Activated naive CD4-positive, alpha-beta T cell treated with anti-CD3 and anti-CD28 coated beads, Interleukin-2, amount 50 U/mL, for 72 hours (primary cell): ENCODE measurements around the gene GPR132. TPM values are rescaled to one million over a fixed set of nuclear protein-coding genes. Genes with fewer than 3 reads are reported as not detected.
"Not testable (repeated sequence)": the region's sequence is repeated elsewhere in the genome, so short reads cannot be mapped to it uniquely, and the experiment has no call there.

Experiments
- ATAC-seq, 2 donors: fragments of 150-1000 bp; cut with Tn5 transposase; 2 replicates each; pipeline ENCODE4 v1.10.0; 2021; ENCODE audit warnings: mild to moderate bottlenecking in 2 of 2, moderate library complexity in 2 of 2
- DNase-seq, 2 donors: peaks; one replicate each; pipeline ENCODE4 v3.0.0; 2021 to 2022; ENCODE audit warnings: low spot score in 2 of 2
- H3K27ac Mint-ChIP-seq, 2 donors: one replicate each; pipeline ENCODE4 v1.8.0; 2022; ENCODE audit warnings: mild to moderate bottlenecking in 2 of 2, mixed read lengths in 2 of 2
- H3K36me3 Mint-ChIP-seq, 2 donors: one replicate each; pipeline ENCODE4 v1.8.0; 2022; ENCODE audit warnings: mixed read lengths in 2 of 2
- H3K9me3 Mint-ChIP-seq, 2 donors: one replicate each; pipeline ENCODE4 v1.8.0; 2022; ENCODE audit warnings: mixed read lengths in 2 of 2
- total RNA-seq, 2 donors: library from RNA; stranded (reverse); gene quantifications; one replicate each; pipeline ENCODE4 v1.2.3, GENCODE V29; 2022

GPR132 gene
- total RNA-seq, 2 donors from 2014 or later: 24.9 to 32.6 TPM

DNA sequence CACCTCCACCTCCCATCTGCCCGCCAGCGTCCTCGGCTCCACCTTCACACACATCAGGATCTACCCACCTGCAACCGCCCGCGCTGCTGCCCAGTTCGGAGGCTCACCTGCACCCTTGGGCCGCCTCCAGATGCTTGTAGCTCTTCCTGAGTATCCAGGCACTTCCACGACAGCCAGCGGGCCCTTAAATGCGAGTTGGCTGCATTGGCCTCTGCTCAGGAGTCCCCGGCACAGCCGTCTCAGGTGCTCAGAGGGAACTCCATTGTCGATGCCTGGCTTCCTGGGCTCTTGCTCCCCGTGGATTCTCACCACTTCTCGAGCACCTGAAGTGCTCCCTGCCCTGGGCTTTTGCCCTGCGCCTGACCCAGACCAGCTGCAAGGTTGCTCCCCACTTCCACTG lies 22.4 kb downstream of the GPR132 start:
- ATAC-seq (no peak), DNase-seq (no peak)
- Mint-ChIP-seq H3K9me3 (no peaks in the 10 kb centered on the region), H3K27ac (peak overlapping the region in 1 of 2 donors; percentile 53), H3K36me3 (no peaks in the 10 kb centered on the region)

DNA sequence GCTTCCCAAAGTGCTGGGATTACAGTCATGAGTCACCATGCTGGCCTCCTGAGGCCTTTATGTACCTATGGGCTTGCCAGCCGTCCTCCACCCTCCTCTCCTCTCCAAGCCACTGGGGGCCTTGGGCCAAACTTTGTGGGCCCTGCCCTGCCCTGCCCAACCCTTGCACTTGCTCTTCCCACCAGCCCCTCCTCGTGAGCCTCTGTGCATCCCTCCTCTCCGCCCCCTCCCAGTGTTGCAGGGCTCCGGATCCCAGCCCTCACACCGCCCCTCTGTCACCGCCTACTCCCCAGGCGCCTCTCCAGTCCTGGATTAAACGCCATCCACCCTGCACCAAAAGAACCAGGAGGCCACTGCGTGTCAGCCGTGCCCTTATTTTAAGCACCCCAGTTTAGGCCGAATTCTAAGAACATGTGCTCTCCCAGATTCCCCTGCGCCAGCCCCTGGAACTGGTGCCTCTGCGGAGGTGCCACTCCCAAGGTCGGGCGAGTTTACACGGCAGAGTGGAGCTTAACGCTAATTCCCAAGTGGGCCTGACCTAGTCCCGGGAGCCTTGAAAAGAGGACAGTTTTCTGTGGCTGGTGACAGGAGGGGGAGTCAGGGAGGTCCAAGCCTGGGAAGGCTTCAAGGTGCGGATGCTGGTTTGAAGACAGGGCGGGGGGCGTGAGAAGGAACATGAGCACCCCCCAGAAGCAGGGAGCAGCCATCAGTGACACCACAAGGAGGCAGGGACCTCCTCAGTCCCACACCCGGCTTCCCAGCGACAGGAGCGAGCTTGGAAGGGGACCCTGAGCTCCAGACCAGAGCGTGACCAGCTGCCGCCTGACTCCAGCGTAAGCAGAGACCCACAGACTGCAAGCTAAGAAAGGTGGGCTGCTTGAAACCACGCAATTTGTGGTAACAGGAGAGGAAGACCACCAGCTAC lies 23.1 kb downstream of the GPR132 start:
- H3K36me3 Mint-ChIP-seq: no peaks in the 10 kb centered on the region
- peak overlapping the region in 1 of 2 donors; percentile 47 for H3K27ac Mint-ChIP-seq
- no peaks in the 10 kb centered on the region for H3K9me3 Mint-ChIP-seq
- DNase-seq: no peak
- ATAC-seq: no peak

DNA sequence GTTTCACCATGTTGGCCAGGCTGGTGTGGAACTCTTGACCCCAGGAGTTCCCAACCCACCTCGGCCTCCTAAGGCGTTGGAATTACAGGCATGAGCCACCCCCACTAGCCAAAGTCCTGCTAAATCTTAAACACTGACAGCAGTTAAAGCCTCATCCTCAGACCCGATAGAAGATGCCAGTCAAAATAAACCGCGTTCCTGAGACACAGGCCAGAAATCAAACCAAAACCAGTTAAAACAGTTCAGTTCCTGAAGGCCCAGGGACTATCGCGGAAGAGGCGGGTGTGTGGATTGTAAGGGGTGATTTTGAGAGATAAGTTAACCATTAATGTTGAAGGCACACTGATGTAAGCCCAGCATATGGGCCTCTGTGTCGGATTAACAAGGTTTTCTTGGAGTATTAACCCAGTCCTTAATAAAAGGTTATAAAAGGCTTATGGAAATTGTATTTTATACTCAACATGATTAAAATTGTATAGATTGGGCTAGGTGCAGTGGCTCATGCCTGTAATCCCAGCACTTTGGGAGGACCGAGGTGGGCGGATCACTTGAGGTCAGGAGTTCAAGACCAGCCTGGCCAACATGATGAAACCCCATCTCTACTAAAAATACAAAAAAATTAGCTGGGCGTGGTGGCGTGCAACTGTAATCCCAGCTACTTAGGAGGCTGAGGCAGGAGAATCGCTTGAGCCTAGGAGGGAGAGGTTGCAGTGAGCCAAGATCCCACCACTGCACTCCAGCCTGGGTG lies 25.6 kb downstream of the GPR132 start:
- ATAC-seq: no peak

DNA sequence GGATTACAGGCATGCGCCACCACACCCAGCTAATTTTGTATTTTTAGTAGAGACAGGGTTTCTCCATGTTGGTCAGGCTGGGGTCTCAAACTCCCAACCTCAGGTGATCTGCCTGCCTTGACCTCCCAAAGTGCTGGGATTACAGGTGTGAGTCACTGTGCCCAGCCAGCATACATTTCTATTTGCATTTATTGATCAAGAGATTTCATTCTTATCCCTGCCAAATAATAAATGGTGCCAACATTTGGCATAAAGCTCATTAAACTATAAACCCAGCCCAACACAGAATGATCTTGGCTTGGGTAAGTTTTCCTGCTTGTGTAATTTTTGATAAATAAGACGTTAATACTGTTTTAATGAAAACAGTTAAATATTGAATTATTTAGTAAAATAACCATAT lies 29.6 kb downstream of the GPR132 start:
- not testable (repeated sequence) for H3K36me3 Mint-ChIP-seq, ATAC-seq, H3K9me3 Mint-ChIP-seq, DNase-seq, H3K27ac Mint-ChIP-seq

More for the DNA sequence above, 25.6 kb downstream of the GPR132 start:
- Mint-ChIP-seq H3K9me3 (no peaks in the 10 kb centered on the region), H3K27ac (no peak overlapping the region), H3K36me3 (no peaks in the 10 kb centered on the region)
- no peak for DNase-seq

DNA sequence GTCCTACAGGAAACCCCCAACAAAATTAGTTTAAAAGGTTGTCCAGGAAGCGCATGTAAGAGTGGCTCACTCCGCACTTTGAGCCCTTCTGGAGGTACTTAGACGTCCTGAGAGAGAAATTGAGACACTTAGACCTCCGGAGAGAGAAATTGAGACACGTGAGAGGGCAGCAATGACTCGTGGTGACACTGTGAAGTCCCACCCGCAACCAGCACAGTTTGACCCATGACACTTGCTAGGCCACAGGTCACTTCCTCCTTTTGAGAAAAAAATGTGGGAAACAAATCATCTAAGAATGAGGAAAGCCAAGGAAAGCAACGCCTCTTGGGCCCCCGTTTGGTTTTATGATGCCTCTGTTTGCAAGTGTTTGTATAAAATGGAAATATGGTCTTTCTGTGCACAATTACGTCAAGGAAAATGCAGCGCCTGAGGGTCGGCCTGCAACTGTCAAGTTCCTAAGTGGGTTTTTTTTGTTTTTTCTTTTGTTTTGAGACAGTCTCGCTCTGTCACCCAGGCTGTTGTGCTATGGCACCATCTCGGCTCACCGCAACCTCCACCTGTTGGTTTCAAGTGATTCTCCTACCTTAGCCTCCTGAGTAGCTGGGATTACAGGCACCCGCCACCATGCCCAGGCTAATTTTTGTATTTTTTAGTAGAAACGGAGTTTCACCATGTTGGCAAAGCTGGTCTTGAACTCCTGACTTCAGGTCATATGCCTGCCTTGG lies 30.8 kb downstream of the GPR132 start:
- ATAC-seq (no peak), DNase-seq (no peak)
- H3K27ac Mint-ChIP-seq: no peak overlapping the region

DNA sequence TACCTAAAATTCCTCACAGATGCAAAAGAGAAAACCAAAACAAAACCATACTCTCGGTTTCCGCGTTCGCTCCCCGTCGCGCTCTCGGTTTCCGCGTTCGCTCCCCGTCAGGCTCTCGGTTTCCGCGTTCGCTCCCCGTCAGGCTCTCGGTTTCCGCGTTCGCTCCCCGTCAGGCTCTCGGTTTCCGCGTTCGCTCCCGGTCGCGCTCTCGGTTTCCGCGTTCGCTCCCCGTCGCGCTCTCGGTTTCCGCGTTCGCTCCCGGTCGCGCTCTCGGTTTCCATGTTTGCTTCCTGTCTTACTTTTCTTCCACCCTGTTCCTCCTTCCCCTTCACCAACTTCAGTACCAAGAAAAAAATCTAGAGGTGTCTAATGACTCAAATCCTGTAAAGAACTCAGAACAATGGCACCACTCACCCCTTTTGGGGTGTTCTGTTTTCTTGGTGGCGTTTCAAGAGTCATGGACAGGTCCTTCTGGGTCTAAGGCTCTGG lies 31.8 kb downstream of the GPR132 start:
- not testable (repeated sequence) for H3K27ac Mint-ChIP-seq, H3K36me3 Mint-ChIP-seq, H3K9me3 Mint-ChIP-seq, DNase-seq
- peak in 1 of 2 donors; percentile 47 for ATAC-seq

More for the DNA sequence above, 30.8 kb downstream of the GPR132 start:
- H3K9me3 Mint-ChIP-seq: peaks cover 0 to 10% of the 10 kb centered on the region in 2 donors
- H3K36me3 Mint-ChIP-seq: no peaks in the 10 kb centered on the region

DNA sequence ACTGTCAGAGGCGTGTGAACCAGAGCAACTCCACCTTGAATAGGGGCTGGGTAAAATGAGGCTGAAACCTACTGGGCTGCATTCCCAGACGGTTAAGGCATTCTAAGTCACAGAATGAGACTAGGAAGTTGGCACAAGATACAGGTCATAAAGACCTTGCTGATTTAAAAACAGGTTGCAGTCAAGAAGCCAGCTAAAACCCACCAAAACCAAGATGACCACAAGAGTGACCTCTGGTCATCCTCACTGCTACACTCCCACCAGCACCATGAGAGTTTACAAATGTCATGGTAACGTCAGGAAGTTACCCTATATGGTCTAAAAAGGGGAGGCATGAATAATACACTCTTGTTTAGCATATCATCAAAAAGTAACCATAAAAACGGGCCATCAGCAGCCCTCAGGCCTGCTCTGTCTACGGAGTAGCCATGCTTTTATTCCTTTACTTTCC lies 32.8 kb downstream of the GPR132 start:
- not testable (repeated sequence) for ATAC-seq, DNase-seq, H3K36me3 Mint-ChIP-seq, H3K27ac Mint-ChIP-seq, H3K9me3 Mint-ChIP-seq

DNA sequence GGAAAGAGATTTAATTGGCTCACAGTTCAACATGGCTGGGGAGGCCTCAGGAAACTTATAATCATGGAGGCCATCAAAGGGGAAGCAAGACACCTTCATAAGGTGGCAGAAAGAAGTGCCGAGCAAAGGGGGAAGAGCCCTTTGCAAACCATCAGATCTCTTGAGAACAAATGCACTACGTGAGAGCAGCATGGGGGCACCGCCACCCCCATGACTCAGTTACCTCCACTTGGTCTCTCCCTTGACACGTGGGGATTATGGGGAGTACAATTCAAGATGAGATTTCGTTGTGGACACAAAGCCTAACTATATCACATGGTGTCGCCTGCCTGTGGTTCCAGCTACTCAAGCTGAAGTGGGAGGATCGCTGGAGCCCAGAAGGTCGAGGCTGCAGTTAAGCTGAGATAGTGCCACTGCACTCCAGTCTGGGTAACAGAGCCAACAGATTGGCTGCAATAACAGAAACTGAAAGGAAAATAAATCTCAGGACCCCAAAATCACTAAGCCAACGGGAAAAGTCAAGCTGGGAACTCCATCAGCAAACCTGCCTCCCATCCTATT lies 34.3 kb downstream of the GPR132 start:
- H3K9me3 Mint-ChIP-seq: peaks cover 0 to 14% of the 10 kb centered on the region in 2 donors
- no peak overlapping the region for H3K27ac Mint-ChIP-seq
- no peaks in the 10 kb centered on the region for H3K36me3 Mint-ChIP-seq
- DNase-seq (no peak), ATAC-seq (no peak)

DNA sequence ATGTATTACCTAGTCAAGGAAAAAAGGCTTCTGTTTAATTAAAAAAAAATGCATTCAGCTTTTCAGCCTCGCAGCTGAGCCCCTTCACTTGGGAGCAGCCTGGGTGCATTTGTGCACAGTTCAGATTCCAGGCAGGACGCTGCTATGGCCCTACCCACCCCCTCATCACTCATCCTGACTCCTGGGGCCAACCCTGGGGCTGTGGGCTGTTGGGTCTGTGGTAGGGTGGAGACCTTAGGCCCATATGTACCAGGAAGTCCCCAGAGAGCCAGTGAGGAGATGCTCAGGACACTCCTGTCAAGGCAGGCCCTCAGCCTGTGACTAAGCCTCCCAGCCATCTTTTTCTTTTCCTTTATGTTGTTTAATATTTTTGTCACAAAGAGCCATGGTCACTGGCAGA lies 35.0 kb downstream of the GPR132 start:
- DNase-seq (no peak), ATAC-seq (no peak)
- H3K36me3 Mint-ChIP-seq: no peaks in the 10 kb centered on the region
- peaks cover 0 to 14% of the 10 kb centered on the region in 2 donors for H3K9me3 Mint-ChIP-seq
- no peak overlapping the region for H3K27ac Mint-ChIP-seq

DNA sequence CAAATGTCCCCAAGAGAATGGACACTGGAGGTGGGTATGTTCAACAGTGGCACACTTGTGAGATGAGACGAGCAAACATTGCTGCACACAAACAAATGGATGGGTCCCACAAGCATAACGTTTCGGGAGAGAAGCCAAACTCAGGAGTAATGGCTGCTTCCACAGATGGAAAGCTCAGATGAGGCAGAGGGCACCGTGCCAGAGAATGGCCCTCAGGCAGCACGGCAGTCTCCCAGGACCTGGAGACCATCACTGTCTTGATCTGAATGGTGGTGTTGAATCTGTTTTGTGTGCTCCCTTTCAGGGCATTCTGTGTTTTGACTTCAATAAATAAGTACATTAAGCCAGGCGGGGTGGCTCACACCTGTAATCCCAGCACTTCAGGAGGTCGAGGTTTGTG lies 35.8 kb downstream of the GPR132 start:
- no peak for DNase-seq
- Mint-ChIP-seq H3K9me3 (peaks cover 0 to 14% of the 10 kb centered on the region in 2 donors), H3K36me3 (no peaks in the 10 kb centered on the region), H3K27ac (no peak overlapping the region)
- ATAC-seq: no peak

DNA sequence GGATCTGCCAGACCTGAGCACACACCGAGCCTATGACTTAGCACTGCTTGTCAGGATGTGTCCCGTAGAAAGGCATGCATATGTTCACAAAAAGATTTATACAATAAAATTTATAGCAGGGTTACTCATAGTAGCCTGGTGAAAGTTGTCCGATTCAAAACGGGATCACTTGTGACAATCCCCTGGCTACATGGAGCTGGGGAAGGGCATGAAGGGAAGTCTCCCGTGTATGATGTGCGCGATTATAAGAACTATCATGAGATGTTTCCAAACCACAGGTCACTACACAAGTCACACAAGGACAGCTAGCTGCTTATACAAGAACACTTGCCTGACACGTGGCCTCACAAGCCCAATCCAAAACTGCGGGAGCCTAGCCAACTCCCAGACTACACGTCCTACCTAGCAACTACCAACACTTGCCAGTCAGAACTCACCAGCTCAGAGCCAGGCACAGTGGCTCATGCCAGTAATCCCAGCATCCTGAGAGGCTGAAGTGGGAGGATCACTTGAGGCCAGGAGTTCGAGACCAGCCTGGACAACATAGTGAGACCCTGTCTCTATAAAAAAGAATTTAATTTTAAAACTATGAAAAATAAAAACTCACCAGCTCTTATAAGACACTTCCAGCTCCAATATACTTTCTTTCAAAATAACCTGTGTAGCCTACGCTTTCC lies 36.8 kb downstream of the GPR132 start:
- DNase-seq (no peak), ATAC-seq (no peak)
- H3K9me3 Mint-ChIP-seq: peaks cover 0 to 5% of the 10 kb centered on the region in 2 donors
- no peak overlapping the region for H3K27ac Mint-ChIP-seq
- no peaks in the 10 kb centered on the region for H3K36me3 Mint-ChIP-seq

DNA sequence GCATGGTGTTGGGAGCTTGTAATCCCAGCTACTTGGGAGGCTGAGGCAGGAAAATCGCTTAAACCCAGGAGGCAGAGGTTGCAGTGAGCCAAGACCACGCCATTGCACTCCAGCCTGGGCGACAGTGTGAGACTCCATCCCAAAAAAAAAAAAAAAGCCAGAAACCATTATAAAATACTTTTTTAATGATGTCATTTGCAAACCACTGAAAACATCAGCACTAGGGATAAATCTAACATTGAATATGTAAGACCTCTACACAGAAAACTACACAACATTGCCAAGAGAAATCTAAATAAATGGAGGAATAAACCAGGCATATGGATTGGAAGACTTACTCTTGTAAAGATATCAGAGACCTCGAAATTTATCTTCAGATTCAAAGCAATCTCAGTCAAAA lies 37.5 kb downstream of the GPR132 start:
- H3K27ac Mint-ChIP-seq, H3K9me3 Mint-ChIP-seq, DNase-seq, H3K36me3 Mint-ChIP-seq, ATAC-seq: not testable (repeated sequence)

DNA sequence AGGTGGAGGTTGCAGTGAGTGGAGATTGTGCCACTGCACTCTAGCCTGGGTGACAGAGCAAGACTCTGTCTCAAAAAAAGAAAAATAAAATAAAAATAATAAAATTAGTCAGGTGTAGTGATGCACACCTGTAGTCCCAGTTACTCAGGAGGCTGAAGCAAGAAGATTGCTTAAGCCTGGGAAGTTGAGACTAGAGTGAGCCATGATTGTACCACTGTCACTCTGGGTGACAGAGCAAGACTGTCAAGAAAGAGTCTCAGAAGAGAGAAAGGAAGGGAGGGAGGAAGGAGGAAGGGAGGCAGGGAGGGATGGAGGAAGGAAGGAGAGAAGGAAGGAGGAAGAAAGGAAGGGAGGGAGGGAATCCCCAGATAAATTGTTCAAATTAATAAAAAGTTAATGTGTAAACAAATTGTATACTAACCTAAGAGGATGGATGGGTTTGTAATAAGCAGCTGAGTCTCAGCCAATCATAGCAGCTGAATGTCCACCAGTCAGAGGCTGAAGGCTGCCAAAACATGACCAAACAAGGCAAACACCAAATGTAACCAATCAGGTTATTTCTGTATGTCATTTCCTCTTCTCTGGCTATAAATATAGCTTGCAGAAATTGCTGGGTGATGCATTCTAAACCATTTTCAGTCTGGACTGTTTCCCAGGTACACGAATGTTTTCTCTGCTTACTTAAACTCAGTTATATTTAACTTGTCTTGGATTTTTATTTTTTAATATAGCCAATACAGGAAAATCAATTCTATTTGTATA lies 38.2 kb downstream of the GPR132 start:
- peaks cover 0 to 4% of the 10 kb centered on the region in 2 donors for H3K9me3 Mint-ChIP-seq
- peaks cover 0 to 1% of the 10 kb centered on the region in 2 donors for H3K36me3 Mint-ChIP-seq
- peak overlapping the region; percentile 62 to 82 for H3K27ac Mint-ChIP-seq
- ATAC-seq (no peak), DNase-seq (no peak)

DNA sequence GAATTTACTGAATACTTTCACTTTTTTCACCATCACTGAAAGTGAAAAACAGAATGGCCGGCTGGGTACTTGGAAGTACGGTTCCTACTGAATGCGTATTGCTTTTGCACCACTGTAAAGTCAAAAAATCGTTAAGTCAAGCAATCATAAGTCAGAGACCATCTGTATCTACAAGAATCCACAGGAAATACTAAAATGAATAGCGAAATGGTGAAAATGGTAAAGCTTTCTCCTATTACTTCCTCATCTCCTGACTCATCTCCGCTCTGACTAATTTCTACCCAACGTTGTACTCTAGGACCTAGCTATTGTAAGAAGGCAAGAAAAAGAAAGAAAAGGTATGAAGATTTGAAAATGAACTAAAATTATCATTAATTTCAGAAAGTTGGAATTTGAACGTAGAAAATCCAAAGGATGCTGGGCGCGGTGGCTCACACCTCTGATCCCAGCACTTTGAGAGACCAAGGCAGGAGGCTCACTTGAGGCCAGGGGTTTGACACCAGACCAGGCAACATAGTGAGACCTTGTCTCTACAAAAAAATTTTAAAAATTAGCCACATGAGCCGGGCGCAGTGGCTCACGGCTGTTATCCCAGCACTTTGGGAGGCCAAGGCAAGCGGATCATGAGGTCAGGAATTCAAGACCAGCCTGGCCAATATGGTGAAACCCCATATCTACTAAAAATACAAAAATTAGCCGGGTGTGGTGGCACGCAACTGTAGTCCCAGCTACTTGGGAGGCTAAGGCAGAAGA lies 39.0 kb downstream of the GPR132 start:
- peak; percentile 54 to 76 for ATAC-seq
- DNase-seq: no peak
- H3K36me3 Mint-ChIP-seq: peaks cover 6% of the 10 kb centered on the region in 2 donors
- H3K9me3 Mint-ChIP-seq: peaks cover 0 to 4% of the 10 kb centered on the region in 2 donors
- peak overlapping the region; percentile 22 to 82 for H3K27ac Mint-ChIP-seq
